GM06990 (cell line): ENCODE results near the gene KRT6A.
A peak's percentile ranks its signal among the peaks of the same experiment; 100 is the strongest.

Source experiments
- DNase-seq: peaks from one replicate; pipeline ENCODE4 v3.0.0-alpha.2; 2011; ENCODE audit not compliant: insufficient read length; ENCODE audit errors: extremely low read depth
- H3K27me3 ChIP-seq: replicated peaks from 2 replicates; pipeline ENCODE4 v1.6.0; 2011; ENCODE audit warnings: low read length; ENCODE audit not compliant: control insufficient read depth, insufficient read depth
- H3K36me3 ChIP-seq: 2 replicates; pipeline ENCODE4 v1.5.1; 2011; ENCODE audit warnings: low read length; ENCODE audit not compliant: control insufficient read depth, insufficient read depth
- H3K4me3 ChIP-seq: replicated peaks from 2 replicates; pipeline ENCODE4 v1.5.1; 2011; ENCODE audit warnings: low read depth, mild to moderate bottlenecking, control low read depth, low read length
- TF ChIP-seq, protein P1 (sequence below): IDR thresholded peaks from 2 replicates; pipeline ENCODE4 v1.5.1; 2011; ENCODE audit warnings: low read length, control low read depth, mild to moderate bottlenecking, inconsistent platforms; ENCODE audit not compliant: insufficient read depth, poor library complexity, severe bottlenecking

The KRT6A gene

DNA sequence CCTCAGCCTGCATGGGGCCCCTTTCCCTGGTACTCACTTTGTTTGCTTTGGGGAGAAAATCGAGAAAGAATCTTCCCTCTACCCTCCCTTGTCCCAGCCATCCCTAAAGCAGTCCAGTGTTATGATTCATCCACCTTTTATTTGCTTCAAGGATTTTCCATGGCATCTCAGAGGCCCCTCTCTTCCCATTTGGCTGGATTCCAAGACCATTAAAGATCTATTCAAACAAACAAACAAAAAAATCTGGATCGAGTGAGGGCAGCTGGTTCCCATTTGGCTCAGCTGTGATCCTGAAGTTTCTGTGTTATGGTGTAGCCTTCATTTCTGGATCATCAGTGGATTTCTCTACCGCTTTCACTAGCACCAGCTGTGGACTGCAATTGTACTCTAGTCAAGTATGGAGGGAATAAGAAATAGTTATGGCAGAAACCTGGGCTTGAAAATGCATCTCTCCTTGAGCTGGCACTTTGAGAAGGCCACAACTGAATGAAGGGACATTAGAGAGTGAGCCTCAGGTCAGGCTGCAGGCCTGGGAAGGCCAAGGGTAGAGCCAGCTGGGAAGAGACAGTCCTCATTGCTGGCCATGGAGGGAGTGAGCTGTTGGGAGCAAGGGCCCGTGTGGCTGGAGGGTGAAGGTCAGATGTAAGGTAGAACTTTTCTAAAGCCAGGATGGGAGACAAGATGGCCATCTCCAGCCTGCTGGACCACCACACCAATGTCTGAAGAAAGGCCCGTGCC, 46.2 kb upstream of the KRT6A start:
- no peak for DNase-seq
- TF ChIP-seq, protein P1, sequence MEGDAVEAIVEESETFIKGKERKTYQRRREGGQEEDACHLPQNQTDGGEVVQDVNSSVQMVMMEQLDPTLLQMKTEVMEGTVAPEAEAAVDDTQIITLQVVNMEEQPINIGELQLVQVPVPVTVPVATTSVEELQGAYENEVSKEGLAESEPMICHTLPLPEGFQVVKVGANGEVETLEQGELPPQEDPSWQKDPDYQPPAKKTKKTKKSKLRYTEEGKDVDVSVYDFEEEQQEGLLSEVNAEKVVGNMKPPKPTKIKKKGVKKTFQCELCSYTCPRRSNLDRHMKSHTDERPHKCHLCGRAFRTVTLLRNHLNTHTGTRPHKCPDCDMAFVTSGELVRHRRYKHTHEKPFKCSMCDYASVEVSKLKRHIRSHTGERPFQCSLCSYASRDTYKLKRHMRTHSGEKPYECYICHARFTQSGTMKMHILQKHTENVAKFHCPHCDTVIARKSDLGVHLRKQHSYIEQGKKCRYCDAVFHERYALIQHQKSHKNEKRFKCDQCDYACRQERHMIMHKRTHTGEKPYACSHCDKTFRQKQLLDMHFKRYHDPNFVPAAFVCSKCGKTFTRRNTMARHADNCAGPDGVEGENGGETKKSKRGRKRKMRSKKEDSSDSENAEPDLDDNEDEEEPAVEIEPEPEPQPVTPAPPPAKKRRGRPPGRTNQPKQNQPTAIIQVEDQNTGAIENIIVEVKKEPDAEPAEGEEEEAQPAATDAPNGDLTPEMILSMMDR: no peak
- no peaks in the 10 kb centered on the region for H3K36me3 ChIP-seq
- no peaks in the 10 kb centered on the region; the same call in 1 of the 2 replicates for H3K27me3 ChIP-seq
- H3K4me3 ChIP-seq: no peak overlapping the region

DNA sequence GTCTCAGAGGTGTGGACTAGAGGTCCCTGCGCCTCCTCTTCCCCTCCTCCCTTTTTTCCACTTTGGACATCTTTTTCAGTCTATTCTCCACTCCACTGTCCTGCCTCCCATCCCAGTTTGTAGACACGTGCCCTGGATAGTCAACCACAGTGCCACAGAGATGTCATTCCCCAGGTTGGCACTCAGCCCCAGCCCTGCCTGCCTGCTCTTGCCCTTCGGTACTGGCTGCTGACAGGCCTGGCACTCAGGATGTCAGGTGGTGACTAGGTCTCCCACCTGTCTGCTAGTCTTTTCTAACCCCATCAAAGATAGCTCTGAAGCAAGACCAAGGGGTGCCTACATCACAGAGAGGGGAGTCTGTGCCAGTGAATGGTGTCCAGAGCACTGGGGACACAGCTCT, 44.0 kb upstream of the KRT6A start:
- H3K36me3 ChIP-seq: no peaks in the 10 kb centered on the region
- no peaks in the 10 kb centered on the region; the same call in 1 of the 2 replicates for H3K27me3 ChIP-seq
- no peak overlapping the region for H3K4me3 ChIP-seq
- DNase-seq: no peak
- TF ChIP-seq, protein P1: no peak

DNA sequence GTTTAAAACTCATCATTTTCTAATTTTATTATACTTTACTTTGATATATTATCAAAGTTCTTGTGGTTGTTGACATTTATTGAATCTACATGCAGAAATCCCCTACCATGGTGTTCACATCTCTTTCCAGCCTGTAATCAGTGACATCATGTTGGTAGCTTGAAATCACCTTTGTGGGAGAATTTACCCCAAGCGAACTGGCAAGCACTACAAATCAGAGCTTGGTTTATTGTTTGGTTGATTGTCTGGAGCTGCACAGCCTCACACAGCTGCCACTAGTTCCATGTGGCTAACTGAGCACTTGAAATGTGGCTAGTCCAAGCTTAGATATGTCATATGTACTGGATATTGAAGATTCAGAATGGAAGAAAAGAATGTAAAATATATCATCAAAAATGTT, 42.5 kb upstream of the KRT6A start:
- Histone ChIP-seq H3K27me3 (no peaks in the 10 kb centered on the region; the same call in 1 of the 2 replicates), H3K36me3 (no peaks in the 10 kb centered on the region), H3K4me3 (no peak overlapping the region)

DNA sequence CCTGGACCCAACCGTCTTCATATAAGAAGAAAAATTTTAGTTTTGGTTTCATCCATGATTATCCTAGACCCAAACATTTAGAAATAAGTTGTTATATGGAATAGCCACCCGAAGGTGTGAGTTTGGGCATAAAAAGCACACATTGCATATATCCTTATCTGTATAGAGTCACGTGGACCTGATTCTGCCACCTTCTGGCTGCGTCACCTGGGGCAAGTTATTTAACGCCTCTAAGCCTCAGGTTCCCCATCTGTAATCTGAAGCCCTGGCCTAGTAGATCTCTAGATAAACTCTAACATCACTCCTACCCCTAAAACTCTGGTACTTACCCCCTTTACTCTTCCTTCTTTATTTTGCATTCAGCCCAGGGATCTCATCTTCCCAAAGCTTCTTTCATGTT, 41.4 kb upstream of the KRT6A start:
- DNase-seq: no peak
- H3K27me3 ChIP-seq: no peaks in the 10 kb centered on the region; the same call in 1 of the 2 replicates
- H3K36me3 ChIP-seq: no peaks in the 10 kb centered on the region
- TF ChIP-seq, protein P1: peak; percentile 52
- no peak overlapping the region for H3K4me3 ChIP-seq

More for the DNA sequence above, 42.5 kb upstream of the KRT6A start:
- no peak for DNase-seq
- TF ChIP-seq, protein P1: no peak

DNA sequence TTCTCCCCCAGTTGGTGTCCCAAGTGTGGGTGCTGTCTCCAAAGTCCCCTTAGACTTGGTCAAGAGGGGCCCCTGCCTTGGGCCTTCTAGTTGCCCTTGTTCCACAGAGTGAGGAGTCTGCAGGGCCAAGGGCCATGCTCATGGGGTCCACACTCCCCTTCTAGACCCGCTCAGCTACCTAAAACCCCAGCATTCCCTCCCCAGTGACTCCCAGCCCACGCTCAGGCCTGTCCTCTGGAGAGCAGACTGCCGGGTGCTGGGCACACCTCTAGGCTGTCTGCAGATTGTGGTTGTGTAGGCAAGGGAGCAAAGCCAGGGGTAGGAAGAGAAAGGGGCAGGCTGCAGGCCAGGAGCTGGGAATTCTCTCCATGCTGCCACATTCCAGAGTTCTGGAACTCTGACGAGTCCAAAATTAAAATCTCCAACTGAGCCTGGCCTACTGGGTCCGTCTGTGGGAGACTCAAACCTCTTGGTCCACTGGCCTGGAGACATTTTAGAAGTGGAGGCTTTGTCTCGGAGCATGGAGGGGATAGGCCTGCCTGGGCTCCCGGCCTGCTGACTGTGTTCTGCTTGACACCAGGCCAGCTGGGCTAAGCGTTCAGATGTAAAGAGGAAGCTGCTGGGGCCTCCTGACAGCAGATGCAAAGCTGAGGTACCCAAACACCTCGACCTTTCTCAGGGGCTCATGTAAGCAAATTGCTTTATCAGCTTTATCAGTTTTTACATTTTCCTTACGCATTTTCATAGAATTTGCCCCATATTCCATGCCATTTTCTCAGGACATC, 40.8 kb upstream of the KRT6A start:
- TF ChIP-seq, protein P1: no peak
- Histone ChIP-seq H3K4me3 (no peak overlapping the region), H3K36me3 (no peaks in the 10 kb centered on the region), H3K27me3 (no peaks in the 10 kb centered on the region; the same call in 1 of the 2 replicates)
- no peak for DNase-seq
